Upper lobe of right lung (tissue), 1 donor: Measurements from ENCODE around the gene DHRS13. TPM values are rescaled to one million over a fixed set of nuclear protein-coding genes. Genes with fewer than 3 reads are reported as not detected.
A peak's percentile ranks its signal among the peaks of the same experiment; 100 is the strongest.

Source experiments
- ATAC-seq: fragments of 200-7000 bp; cut with Tn5 transposase; one replicate; pipeline ENCODE4 v1.9.1; 2020; ENCODE audit warnings: mild to moderate bottlenecking, moderate library complexity
- DNase-seq: peaks from one replicate; pipeline ENCODE4 v3.0.0-alpha.2; 2020
- H3K27ac ChIP-seq: fragments of 200-600 bp; one replicate; pipeline ENCODE4 v1.8.0; 2022
- H3K27me3 ChIP-seq: fragments of 200-600 bp; one replicate; pipeline ENCODE4 v1.8.0; 2022; ENCODE audit warnings: mild to moderate bottlenecking
- H3K36me3 ChIP-seq: fragments of 200-600 bp; one replicate; pipeline ENCODE4 v1.8.0; 2022
- H3K4me1 ChIP-seq: fragments of 200-600 bp; one replicate; pipeline ENCODE4 v1.8.0; 2022
- H3K4me3 ChIP-seq: fragments of 200-600 bp; one replicate; pipeline ENCODE4 v1.8.0; 2022; ENCODE audit warnings: mild to moderate bottlenecking
- H3K9me3 ChIP-seq: fragments of 200-600 bp; one replicate; pipeline ENCODE4 v1.8.0; 2022
- CTCF ChIP-seq: fragments of 200-600 bp; IDR thresholded peaks from one replicate; pipeline ENCODE4 v1.8.0; 2022; ENCODE audit warnings: antibody characterized with exemption
- intact Hi-C: fragments of 100-400 bp; cut with DNase I; formaldehyde crosslinking; loops from one replicate; pipeline ENCODE4 v1.11.0; 2022
- total RNA-seq: library from RNA; stranded (reverse); fragmentation: NEBNext Ultra II Directional; extraction: Animal tissue kit (Norgen Biotek cat#: 25700); gene quantifications from one replicate; pipeline ENCODE4 v1.2.1, GENCODE V29; 2021
- donor health status: DM: no; HTN: yes; CAD: no; lungs with severe emphysema.

DHRS13 gene
- total RNA-seq, 1 donor from 2014 or later = 12.8 TPM

GRCh38 chr17:28918295-28918694 is 15.4 kb upstream of the DHRS13 start:
- peaks cover 99% of the 10 kb centered on the region for H3K36me3 ChIP-seq
- no peaks in the 10 kb centered on the region for H3K27me3 ChIP-seq
- no peaks in the 10 kb centered on the region for H3K9me3 ChIP-seq
- intact Hi-C loops = loop anchor here (10.0 kb wide), 1 partner anchor 153 kb away; no protein-coding TSS in a partner anchor
- TF ChIP-seq CTCF = no peak
- no peak for ATAC-seq
- no peak overlapping the region for H3K4me3 ChIP-seq
- H3K4me1 ChIP-seq = peaks cover 3% of the 10 kb centered on the region
- H3K27ac ChIP-seq = no peak overlapping the region
- DNase-seq = no peak

- TF ChIP-seq CTCF = no peak
- Histone ChIP-seq H3K27ac (no peak overlapping the region), H3K36me3 (peaks cover 99% of the 10 kb centered on the region), H3K4me1 (peaks cover 11% of the 10 kb centered on the region), H3K4me3 (no peak overlapping the region), H3K27me3 (no peaks in the 10 kb centered on the region), H3K9me3 (no peaks in the 10 kb centered on the region)
- intact Hi-C loops = loop anchor here (10.0 kb wide), 1 partner anchor 153 kb away; no protein-coding TSS in a partner anchor
- ATAC-seq = no peak
- DNase-seq = no peak
Measured at GRCh38 chr17:28917465-28917864, 14.6 kb upstream of the DHRS13 start.

- peaks cover 99% of the 10 kb centered on the region for H3K36me3 ChIP-seq
- DNase-seq (no peak), ATAC-seq (no peak)
- no peaks in the 10 kb centered on the region for H3K27me3 ChIP-seq
- H3K27ac ChIP-seq = no peak overlapping the region
- H3K4me3 ChIP-seq = no peak overlapping the region
- TF ChIP-seq CTCF = no peak
- intact Hi-C loops = loop anchor here (10.0 kb wide), 1 partner anchor 152 kb away; no protein-coding TSS in a partner anchor
- peaks cover 14% of the 10 kb centered on the region for H3K4me1 ChIP-seq
- no peaks in the 10 kb centered on the region for H3K9me3 ChIP-seq
Measured at GRCh38 chr17:28917029-28917428, 14.2 kb upstream of the DHRS13 start.

GRCh38 chr17:28916302-28916934 is 13.5 kb upstream of the DHRS13 start:
- DNase-seq = peak; percentile 69
- H3K4me3 ChIP-seq = no peak overlapping the region
- no peaks in the 10 kb centered on the region for H3K27me3 ChIP-seq
- H3K36me3 ChIP-seq = peaks cover 99% of the 10 kb centered on the region
- peak; percentile 77 for ATAC-seq
- intact Hi-C loops = loop anchor here (10.0 kb wide), 1 partner anchor 152 kb away; no protein-coding TSS in a partner anchor
- no peak overlapping the region for H3K27ac ChIP-seq
- H3K9me3 ChIP-seq = no peaks in the 10 kb centered on the region
- H3K4me1 ChIP-seq = peaks cover 20% of the 10 kb centered on the region
- TF ChIP-seq CTCF = peak; percentile 72

GRCh38 chr17:28912938-28913333 is 10.1 kb upstream of the DHRS13 start:
- Histone ChIP-seq H3K36me3 (peaks cover 99% of the 10 kb centered on the region), H3K9me3 (no peaks in the 10 kb centered on the region), H3K4me3 (no peak overlapping the region), H3K4me1 (peaks cover 36% of the 10 kb centered on the region), H3K27me3 (no peaks in the 10 kb centered on the region), H3K27ac (peak overlapping the region; percentile 30)
- intact Hi-C loops = loop anchor here (10.0 kb wide), 1 partner anchor 148 kb away; no protein-coding TSS in a partner anchor
- DNase-seq = no peak
- ATAC-seq = no peak
- no peak for TF ChIP-seq CTCF
